AG09319 (cell line): ENCODE measurements around the gene CCNY.

Experiments used
- DNase-seq: peaks from one replicate; pipeline ENCODE4 v3.0.0-alpha.2; 2010; ENCODE audit warnings: low read depth; ENCODE audit errors: extremely low read depth
- CTCF ChIP-seq: IDR thresholded peaks from 2 replicates; pipeline ENCODE4 v1.5.1; 2011; ENCODE audit warnings: low read depth, mild to moderate bottlenecking, inconsistent platforms, low read length, moderate library complexity

CCNY gene

GRCh38 chr10:35442028-35442427 is 105.7 kb downstream of the CCNY start:
- no peak for DNase-seq
- no peak for TF ChIP-seq CTCF

GRCh38 chr10:35442592-35442991 is 106.3 kb downstream of the CCNY start:
- no peak for TF ChIP-seq CTCF
- no peak for DNase-seq

- no peak for DNase-seq
- no peak for TF ChIP-seq CTCF
Measured at GRCh38 chr10:35443858-35444257, 107.5 kb downstream of the CCNY start.

- no peak for DNase-seq
- TF ChIP-seq CTCF, result no peak
Measured at GRCh38 chr10:35445150-35445884, 109.0 kb downstream of the CCNY start.

- TF ChIP-seq CTCF, result no peak
- no peak for DNase-seq
Measured at GRCh38 chr10:35446439-35446838, 110.1 kb downstream of the CCNY start.

- no peak for DNase-seq
Measured at GRCh38 chr10:35447693-35448407, 111.5 kb downstream of the CCNY start.

More at GRCh38 chr10:35447693-35448407, 111.5 kb downstream of the CCNY start:
- TF ChIP-seq CTCF, result no peak
